ENCODE data around the gene FGGY. TPM values are rescaled to one million over a fixed set of nuclear protein-coding genes. Genes with fewer than 3 reads are reported as not detected.

FGGY gene
- total and polyA plus RNA-seq, 8 donors = 6.2 to 27.0 (median 16.0) TPM

DNA sequence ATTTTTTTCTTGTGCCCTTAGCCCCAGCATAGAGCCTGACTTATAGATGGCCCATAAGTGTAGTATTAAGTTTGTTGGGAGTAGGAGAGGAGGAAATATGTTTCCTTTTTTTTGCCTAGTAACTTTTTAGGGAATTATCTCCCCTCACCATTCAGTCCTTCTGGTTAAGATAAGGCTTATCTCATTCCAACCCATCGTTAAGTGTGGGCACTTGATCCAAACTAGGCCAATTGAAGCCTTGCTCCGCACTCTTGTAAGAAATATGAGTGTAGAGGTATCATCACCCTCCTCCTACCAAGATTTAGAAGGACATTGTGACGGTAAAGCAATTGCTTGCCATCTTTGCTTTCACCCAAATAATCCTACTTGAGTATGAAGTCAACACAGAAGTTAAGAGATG, 8.8 kb upstream of the FGGY start:
- Histone ChIP-seq H3K4me3 (no peak overlapping the region), H3K27ac (no peak overlapping the region), H3K36me3 (no peaks in the 10 kb centered on the region), H3K9me3 (no peaks in the 10 kb centered on the region), H3K4me1 (peaks cover 0 to 4% (median 0%) of the 10 kb centered on the region in 3 donors), H3K27me3 (no peaks in the 10 kb centered on the region)
- intact Hi-C loops (cut with DNase I) = no loop called here
- 73 to 76% methylated on average over 3 of the region's 3 CpGs for WGBS, 2 donors
- TF ChIP-seq, protein P1, sequence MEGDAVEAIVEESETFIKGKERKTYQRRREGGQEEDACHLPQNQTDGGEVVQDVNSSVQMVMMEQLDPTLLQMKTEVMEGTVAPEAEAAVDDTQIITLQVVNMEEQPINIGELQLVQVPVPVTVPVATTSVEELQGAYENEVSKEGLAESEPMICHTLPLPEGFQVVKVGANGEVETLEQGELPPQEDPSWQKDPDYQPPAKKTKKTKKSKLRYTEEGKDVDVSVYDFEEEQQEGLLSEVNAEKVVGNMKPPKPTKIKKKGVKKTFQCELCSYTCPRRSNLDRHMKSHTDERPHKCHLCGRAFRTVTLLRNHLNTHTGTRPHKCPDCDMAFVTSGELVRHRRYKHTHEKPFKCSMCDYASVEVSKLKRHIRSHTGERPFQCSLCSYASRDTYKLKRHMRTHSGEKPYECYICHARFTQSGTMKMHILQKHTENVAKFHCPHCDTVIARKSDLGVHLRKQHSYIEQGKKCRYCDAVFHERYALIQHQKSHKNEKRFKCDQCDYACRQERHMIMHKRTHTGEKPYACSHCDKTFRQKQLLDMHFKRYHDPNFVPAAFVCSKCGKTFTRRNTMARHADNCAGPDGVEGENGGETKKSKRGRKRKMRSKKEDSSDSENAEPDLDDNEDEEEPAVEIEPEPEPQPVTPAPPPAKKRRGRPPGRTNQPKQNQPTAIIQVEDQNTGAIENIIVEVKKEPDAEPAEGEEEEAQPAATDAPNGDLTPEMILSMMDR (IDR thresholded peaks at IDR 0.05) = no peak
- ATAC-seq (no peak), FAIRE-seq (no peak), DNase-seq (no peak)

DNA sequence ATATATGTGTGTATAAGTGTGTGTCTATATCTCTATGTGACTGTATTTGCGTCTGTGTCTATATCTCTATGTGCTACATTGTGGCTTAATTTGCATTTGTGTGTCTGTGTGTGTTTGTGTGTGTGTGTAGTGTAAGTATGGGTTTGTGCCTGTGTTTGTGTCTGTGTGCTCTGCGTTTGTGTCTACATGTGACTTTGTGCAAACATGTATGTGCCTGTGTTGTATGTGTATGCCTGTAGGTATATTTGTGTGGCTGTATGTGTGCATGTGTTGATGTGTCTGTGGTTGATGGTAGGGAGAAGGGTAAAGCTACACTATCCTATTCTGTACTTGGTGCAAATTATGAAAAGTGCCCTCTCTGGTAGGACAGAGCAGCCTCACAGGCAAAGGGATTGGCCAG, 7.3 kb upstream of the FGGY start:
- TF ChIP-seq, protein P1 (IDR thresholded peaks at IDR 0.05) = no peak
- H3K27ac ChIP-seq = no peak overlapping the region
- peaks cover 0 to 4% (median 0%) of the 10 kb centered on the region in 3 donors for H3K4me1 ChIP-seq
- no peak for DNase-seq
- intact Hi-C loops (cut with DNase I) = no loop called here
- H3K36me3 ChIP-seq = no peaks in the 10 kb centered on the region
- no peaks in the 10 kb centered on the region for H3K9me3 ChIP-seq
- FAIRE-seq = no peak
- ATAC-seq = no peak
- H3K4me3 ChIP-seq = no peak overlapping the region
- no peaks in the 10 kb centered on the region for H3K27me3 ChIP-seq
- 91 to 94% methylated on average over 2 of the region's 2 CpGs for WGBS, 2 donors

DNA sequence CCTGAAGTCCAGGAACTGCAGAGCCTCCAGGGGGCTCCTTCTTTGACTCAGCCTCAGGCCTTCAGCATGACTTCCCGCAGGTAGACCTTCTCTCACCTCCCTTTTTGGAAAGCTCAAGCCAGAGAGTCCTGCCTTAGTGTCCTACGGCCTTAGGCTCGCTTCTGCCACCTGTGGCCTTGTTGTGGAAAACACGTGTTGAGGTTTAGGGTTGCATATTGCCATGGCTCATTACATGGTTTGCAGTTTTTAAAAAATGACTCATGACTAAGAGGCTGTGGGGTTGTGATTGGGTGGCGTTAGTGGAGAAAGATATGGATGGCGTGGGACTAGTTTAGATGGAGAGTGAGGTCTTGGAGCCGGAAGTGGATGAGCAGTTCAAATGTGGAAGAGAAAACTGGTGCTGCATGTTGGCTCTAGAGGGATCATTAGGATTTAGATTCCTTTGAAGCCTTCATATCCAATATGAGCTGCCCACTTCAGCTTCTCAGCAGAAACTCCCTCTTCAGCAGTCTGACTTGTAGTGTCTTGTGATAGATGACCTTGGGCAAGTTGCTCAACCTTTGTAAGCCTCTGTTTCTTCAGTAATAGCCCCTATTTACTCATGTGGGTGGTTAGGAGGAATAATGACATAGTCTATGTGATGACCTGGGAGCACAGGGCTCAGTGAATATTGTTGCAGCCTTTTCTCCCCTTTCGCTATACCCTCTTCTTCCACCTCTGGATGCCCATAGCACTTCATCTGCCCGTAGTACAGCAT, 6.5 kb upstream of the FGGY start:
- TF ChIP-seq, protein P1 (IDR thresholded peaks at IDR 0.05) = peak in 3 of 4 donors; percentile 13 to 38 (median 35)
- no peaks in the 10 kb centered on the region for H3K9me3 ChIP-seq
- peak in 5 of 6 donors; percentile 39 to 72 (median 59) for DNase-seq
- no peak for FAIRE-seq
- H3K4me1 ChIP-seq = peaks cover 0 to 6% (median 0%) of the 10 kb centered on the region in 3 donors
- H3K4me3 ChIP-seq = no peak overlapping the region
- no peaks in the 10 kb centered on the region for H3K27me3 ChIP-seq
- H3K27ac ChIP-seq = no peak overlapping the region
- 56 to 63% methylated on average over 9 of the region's 9 CpGs for WGBS, 2 donors
- ATAC-seq = peak; percentile 86 to 97 (median 94)
- no peaks in the 10 kb centered on the region for H3K36me3 ChIP-seq
- intact Hi-C loops (cut with DNase I) = loop anchor here in 1 of 3 donors (10.0 kb wide), 1 partner anchor 226 kb away; no protein-coding TSS in a partner anchor

DNA sequence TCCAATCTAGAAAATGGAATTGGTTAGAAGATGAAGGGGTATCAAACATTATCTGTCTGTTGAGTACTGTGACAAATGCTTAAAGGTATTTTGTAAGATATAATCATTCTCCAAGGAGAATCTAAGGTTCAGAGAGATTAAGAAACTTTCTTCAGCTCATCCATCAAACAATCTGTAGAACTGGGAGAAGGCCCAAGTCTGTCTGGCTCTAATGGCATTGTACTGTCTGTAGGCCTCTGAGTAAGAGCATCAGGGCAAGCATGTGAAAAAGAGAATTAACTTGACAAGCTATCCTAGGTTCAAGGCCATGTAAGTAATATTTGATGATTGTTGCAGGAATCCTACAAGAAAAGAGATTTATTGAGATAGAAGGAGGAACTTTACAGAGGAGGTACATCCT, 5.3 kb upstream of the FGGY start:
- no peak for DNase-seq
- no peak overlapping the region for H3K4me3 ChIP-seq
- no peaks in the 10 kb centered on the region for H3K27me3 ChIP-seq
- no peak for FAIRE-seq
- no peak for ATAC-seq
- no peaks in the 10 kb centered on the region for H3K9me3 ChIP-seq
- no peaks in the 10 kb centered on the region for H3K36me3 ChIP-seq
- H3K4me1 ChIP-seq = peaks cover 0 to 8% (median 0%) of the 10 kb centered on the region in 3 donors
- TF ChIP-seq, protein P1 (IDR thresholded peaks at IDR 0.05) = no peak
- intact Hi-C loops (cut with DNase I) = loop anchor here in 1 of 3 donors (10.0 kb wide), 1 partner anchor 227 kb away; no protein-coding TSS in a partner anchor
- no peak overlapping the region for H3K27ac ChIP-seq

DNA sequence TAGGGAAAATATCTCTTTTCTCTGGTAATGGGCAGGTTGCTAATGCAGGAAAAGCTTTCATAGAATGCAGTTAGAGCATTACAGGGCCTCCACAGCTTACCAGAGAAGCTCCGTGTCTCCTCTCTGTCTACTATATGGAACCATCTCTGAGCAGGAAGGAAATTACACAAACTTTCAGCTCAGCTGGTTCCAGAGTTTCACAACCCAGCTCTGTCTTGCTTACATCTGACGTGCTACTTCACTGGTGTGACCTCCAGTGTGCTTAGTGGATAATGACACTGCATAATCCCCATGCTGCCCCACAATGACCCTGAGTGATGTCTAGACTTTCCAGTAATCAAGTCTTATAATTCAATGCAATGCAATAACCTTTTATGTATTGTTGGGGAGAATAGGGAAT, 4.3 kb upstream of the FGGY start:
- Histone ChIP-seq H3K27ac (peak overlapping the region in 1 of 4 donors; percentile 25), H3K4me1 (peaks cover 0 to 8% (median 3%) of the 10 kb centered on the region in 3 donors), H3K4me3 (no peak overlapping the region), H3K9me3 (no peaks in the 10 kb centered on the region), H3K27me3 (no peaks in the 10 kb centered on the region), H3K36me3 (no peaks in the 10 kb centered on the region)
- WGBS, 2 donors = 46 to 86% methylated on average over 2 of the region's 2 CpGs
- peak in 1 of 6 donors; percentile 44 for DNase-seq
- TF ChIP-seq, protein P1 (IDR thresholded peaks at IDR 0.05) = no peak
- no peak for FAIRE-seq
- ATAC-seq = no peak
- intact Hi-C loops (cut with DNase I) = loop anchor here in 1 of 3 donors (10.0 kb wide), 1 partner anchor 228 kb away; no protein-coding TSS in a partner anchor
